Measurements from ENCODE around the gene ACBD4. TPM values are rescaled to one million over a fixed set of nuclear protein-coding genes. Genes with fewer than 3 reads are reported as not detected.

ACBD4 gene
- total RNA-seq, 1 experiment from 2014 or later: 9.7 TPM

GRCh38 chr17:45155029-45155428, 19.5 kb downstream of the ACBD4 start:
- Histone ChIP-seq H3K56ac (ENCODE audit: insufficient read length, low read depth, low read length) (no peak overlapping the region), H2BK5ac (ENCODE audit: insufficient read length, low read length) (no peak overlapping the region), H3K4me1 (ENCODE audit: insufficient read depth, low read length) (0 out of 2 replicates have a peak, but pooled peaks cover 2% of the 10 kb centered on the region), H3K79me1 (ENCODE audit: insufficient read depth, low read depth, low read length, poor library complexity, severe bottlenecking) (peaks cover 4% of the 10 kb centered on the region), H3K27me3 (ENCODE audit: insufficient read depth, low read length) (no peaks in the 10 kb centered on the region), H3K9ac (ENCODE audit: extremely low read depth, insufficient read length, low read length) (no peak overlapping the region), H3K23ac (ENCODE audit: insufficient read length, low read depth, low read length) (no peak overlapping the region), H3K9me3 (ENCODE audit: control insufficient read depth, low read depth, low read length) (no peaks in the 10 kb centered on the region), H2AK5ac (ENCODE audit: insufficient read length, low read length) (no peak overlapping the region), H3K27ac (ENCODE audit: insufficient read length, low read depth, low read length) (no peak overlapping the region), H2BK12ac (ENCODE audit: insufficient read length, low read depth, low read length) (no peak overlapping the region), H3K4me2 (ENCODE audit: insufficient read depth, insufficient read length, low read length) (no peak overlapping the region), H3K18ac (ENCODE audit: insufficient read length, low read depth, low read length) (no peak overlapping the region), H3K14ac (ENCODE audit: insufficient read depth, low read length) (no peak overlapping the region), H4K91ac (ENCODE audit: insufficient read length, low read depth, low read length) (no peak overlapping the region), H4K20me1 (ENCODE audit: control insufficient read depth, insufficient read depth, insufficient read length) (no peaks in the 10 kb centered on the region), H4K5ac (ENCODE audit: insufficient read length, low read depth, low read length) (no peak overlapping the region), H2AFZ (ENCODE audit: low read length) (no peak overlapping the region), H2BK15ac (ENCODE audit: low read depth, low read length) (no peak overlapping the region), H3K4ac (ENCODE audit: low read depth, low read length) (no peak overlapping the region), H3T11ph (ENCODE audit: low read length) (no peak overlapping the region), H3K79me2 (ENCODE audit: insufficient read depth, low read length) (no peaks in the 10 kb centered on the region), H2BK120ac (ENCODE audit: low read depth, low read length, poor library complexity, severe bottlenecking) (no peak overlapping the region), H2BK20ac (ENCODE audit: low read depth, low read length, poor library complexity, severe bottlenecking) (no peak overlapping the region), H4K8ac (replicated peaks; ENCODE audit: insufficient read length, low read depth, low read length) (no peak overlapping the region), H3K23me2 (ENCODE audit: insufficient read length, low read depth, low read length, poor library complexity, severe bottlenecking) (no peaks in the 10 kb centered on the region)
- H3K36me3 Mint-ChIP-seq (ENCODE audit: insufficient read depth in 1 of 3, low read depth in 3 of 3): peaks cover 0 to 16% (median 5%) of the 10 kb centered on the region in 3 experiments; a peak in 4 of 7 replicates
- no peak for TF ChIP-seq CTCF (conservative IDR thresholded peaks at IDR 0.05)
- no peak overlapping the region for H3K4me3 Mint-ChIP-seq
- no peak for DNase-seq
- H3K27ac Mint-ChIP-seq: peak overlapping the region in 1 of 3 experiments; percentile 59; a peak in 1 of 7 replicates
- WGBS (ENCODE audit: extremely low coverage, insufficient read length, low lambda C conversion rate): no CpG with 5 or more reads among the region's 4 CpGs
- peaks cover 29 to 31% of the 10 kb centered on the region in 2 experiments for H3K4me1 Mint-ChIP-seq
- H3K27me3 Mint-ChIP-seq (ENCODE audit: low read depth): no peaks in the 10 kb centered on the region
- no peaks in the 10 kb centered on the region for H3K9me3 Mint-ChIP-seq

Data from H9 (cell line).